ENCODE data around the gene EHMT1. TPM values are rescaled to one million over a fixed set of nuclear protein-coding genes. Genes with fewer than 3 reads are reported as not detected.

The EHMT1 gene
- total and polyA plus RNA-seq, 2 of the 13 experiments (the other 11 are each of a cell fraction or from before 2014, with no cell fraction given) = 23.0 to 27.1 TPM

DNA sequence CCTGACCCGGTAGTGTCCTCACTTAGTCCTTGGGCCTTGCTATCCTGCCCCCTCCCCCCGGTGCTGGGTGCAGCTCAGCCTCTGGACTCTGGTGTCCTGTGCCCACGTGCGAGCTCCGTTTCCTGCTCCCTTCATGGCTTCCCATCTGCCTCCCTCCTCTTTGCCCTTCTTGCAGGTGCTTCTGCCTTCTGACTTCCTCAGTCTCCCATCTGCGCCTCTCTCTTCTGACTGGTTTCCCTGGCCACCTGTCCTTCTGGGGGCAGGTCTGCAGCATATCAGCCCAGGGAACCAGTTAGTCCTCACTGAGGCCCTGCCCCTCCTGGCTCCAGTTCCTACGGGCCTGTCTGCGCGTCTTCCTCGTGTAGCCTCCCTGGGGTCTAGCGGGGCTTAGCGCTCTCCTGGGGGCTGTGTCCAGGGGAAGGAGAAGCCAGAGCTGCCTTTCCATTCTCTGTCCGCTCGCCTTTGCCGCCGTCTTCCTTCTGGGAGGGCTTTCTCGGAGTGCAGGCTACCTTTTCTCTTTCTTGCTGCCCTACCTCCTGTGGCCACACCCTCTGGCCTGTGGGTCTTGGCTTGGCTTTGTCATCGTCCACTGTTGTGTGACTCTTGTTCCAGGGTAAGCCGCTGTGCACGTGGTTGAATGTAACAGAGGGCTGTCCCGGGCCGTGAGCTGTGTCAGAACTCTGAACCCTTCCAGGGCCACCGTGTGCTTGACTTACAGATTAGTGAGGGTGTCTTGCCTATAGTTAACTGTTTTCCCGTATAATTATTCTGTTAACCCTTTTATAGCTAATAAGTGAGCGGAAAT is 51.8 kb downstream of the EHMT1 start (continued):
- TF ChIP-seq, protein P1, sequence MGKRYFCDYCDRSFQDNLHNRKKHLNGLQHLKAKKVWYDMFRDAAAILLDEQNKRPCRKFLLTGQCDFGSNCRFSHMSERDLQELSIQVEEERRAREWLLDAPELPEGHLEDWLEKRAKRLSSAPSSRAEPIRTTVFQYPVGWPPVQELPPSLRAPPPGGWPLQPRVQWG (CRISPR knock-in tag; IDR thresholded peaks at IDR 0.05; ENCODE audit: borderline replicate concordance, low read depth) = no peak
- TF ChIP-seq EHMT2 (IDR thresholded peaks at IDR 0.05; ENCODE audit: borderline replicate concordance, low read depth, low read length) = no peak
- TF ChIP-seq AGO2 (optimal IDR thresholded peaks at IDR 0.05; ENCODE audit: low read depth, low read length) = no peak
- TF ChIP-seq ZNF225 (CRISPR knock-in tag; IDR thresholded peaks at IDR 0.05) = peak; percentile 80
- peak; percentile 31 for TF ChIP-seq ZMYM3 (CRISPR knock-in tag; IDR thresholded peaks at IDR 0.05)
- TF ChIP-seq, protein P2, sequence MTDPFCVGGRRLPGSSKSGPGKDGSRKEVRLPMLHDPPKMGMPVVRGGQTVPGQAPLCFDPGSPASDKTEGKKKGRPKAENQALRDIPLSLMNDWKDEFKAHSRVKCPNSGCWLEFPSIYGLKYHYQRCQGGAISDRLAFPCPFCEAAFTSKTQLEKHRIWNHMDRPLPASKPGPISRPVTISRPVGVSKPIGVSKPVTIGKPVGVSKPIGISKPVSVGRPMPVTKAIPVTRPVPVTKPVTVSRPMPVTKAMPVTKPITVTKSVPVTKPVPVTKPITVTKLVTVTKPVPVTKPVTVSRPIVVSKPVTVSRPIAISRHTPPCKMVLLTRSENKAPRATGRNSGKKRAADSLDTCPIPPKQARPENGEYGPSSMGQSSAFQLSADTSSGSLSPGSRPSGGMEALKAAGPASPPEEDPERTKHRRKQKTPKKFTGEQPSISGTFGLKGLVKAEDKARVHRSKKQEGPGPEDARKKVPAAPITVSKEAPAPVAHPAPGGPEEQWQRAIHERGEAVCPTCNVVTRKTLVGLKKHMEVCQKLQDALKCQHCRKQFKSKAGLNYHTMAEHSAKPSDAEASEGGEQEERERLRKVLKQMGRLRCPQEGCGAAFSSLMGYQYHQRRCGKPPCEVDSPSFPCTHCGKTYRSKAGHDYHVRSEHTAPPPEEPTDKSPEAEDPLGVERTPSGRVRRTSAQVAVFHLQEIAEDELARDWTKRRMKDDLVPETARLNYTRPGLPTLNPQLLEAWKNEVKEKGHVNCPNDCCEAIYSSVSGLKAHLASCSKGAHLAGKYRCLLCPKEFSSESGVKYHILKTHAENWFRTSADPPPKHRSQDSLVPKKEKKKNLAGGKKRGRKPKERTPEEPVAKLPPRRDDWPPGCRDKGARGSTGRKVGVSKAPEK (CRISPR knock-in tag; IDR thresholded peaks at IDR 0.05; ENCODE audit: borderline replicate concordance) = no peak
- no peak; the same call in 1 of the 2 replicates for TF ChIP-seq JUNB (CRISPR knock-in tag; IDR thresholded peaks at IDR 0.05; ENCODE audit: borderline replicate concordance)
- peak; percentile 40; the same call in 1 of the 2 replicates for TF ChIP-seq MTF1 (CRISPR knock-in tag; IDR thresholded peaks at IDR 0.05)
- TF ChIP-seq ZSCAN30 (CRISPR knock-in tag; IDR thresholded peaks at IDR 0.05) = no peak
- TF ChIP-seq, protein P3, sequence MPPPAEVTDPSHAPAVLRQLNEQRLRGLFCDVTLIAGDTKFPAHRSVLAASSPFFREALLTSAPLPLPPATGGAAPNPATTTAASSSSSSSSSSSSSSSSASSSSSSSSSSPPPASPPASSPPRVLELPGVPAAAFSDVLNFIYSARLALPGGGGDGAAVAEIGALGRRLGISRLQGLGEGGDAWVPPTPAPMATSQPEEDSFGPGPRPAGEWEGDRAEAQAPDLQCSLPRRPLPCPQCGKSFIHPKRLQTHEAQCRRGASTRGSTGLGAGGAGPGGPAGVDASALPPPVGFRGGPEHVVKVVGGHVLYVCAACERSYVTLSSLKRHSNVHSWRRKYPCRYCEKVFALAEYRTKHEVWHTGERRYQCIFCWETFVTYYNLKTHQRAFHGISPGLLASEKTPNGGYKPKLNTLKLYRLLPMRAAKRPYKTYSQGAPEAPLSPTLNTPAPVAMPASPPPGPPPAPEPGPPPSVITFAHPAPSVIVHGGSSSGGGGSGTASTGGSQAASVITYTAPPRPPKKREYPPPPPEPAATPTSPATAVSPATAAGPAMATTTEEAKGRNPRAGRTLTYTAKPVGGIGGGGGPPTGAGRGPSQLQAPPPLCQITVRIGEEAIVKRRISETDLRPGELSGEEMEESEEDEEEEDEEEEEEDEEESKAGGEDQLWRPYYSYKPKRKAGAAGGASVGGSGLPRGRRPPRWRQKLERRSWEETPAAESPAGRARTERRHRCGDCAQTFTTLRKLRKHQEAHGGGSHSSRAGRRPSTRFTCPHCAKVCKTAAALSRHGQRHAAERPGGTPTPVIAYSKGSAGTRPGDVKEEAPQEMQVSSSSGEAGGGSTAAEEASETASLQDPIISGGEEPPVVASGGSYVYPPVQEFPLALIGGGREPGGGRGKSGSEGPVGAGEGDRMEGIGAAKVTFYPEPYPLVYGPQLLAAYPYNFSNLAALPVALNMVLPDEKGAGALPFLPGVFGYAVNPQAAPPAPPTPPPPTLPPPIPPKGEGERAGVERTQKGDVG (CRISPR knock-in tag; IDR thresholded peaks at IDR 0.05; ENCODE audit: borderline replicate concordance) = peak; percentile 77
- TF ChIP-seq KMT2A (CRISPR knock-in tag; IDR thresholded peaks at IDR 0.05) = peak; percentile 59; the same call in 1 of the 2 replicates
- TF ChIP-seq ZNF564 (CRISPR knock-in tag; IDR thresholded peaks at IDR 0.05) = peak; percentile 69; the same call in 1 of the 2 replicates
- TF ChIP-seq ZNF20 (CRISPR knock-in tag; IDR thresholded peaks at IDR 0.05) = no peak
- TF ChIP-seq, protein P4, sequence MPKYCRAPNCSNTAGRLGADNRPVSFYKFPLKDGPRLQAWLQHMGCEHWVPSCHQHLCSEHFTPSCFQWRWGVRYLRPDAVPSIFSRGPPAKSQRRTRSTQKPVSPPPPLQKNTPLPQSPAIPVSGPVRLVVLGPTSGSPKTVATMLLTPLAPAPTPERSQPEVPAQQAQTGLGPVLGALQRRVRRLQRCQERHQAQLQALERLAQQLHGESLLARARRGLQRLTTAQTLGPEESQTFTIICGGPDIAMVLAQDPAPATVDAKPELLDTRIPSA (CRISPR knock-in tag; IDR thresholded peaks at IDR 0.05; ENCODE audit: borderline replicate concordance) = no peak
- no peak for TF ChIP-seq ZNF251 (CRISPR knock-in tag; IDR thresholded peaks at IDR 0.05)
- no peak for TF ChIP-seq ZC3H13 (CRISPR knock-in tag; IDR thresholded peaks at IDR 0.05)
- TF ChIP-seq SIX1 (CRISPR knock-in tag; IDR thresholded peaks at IDR 0.05; ENCODE audit: borderline replicate concordance) = no peak
- no peak; the same call in 1 of the 2 replicates for TF ChIP-seq ZNF816 (CRISPR knock-in tag; IDR thresholded peaks at IDR 0.05; ENCODE audit: borderline replicate concordance)
- TF ChIP-seq SMAD3 (CRISPR knock-in tag; IDR thresholded peaks at IDR 0.05) = peak; percentile 76; the same call in 1 of the 2 replicates
- TF ChIP-seq NAIF1 (CRISPR knock-in tag; IDR thresholded peaks at IDR 0.05; ENCODE audit: borderline replicate concordance) = no peak
- TF ChIP-seq ZNF552 (CRISPR knock-in tag; IDR thresholded peaks at IDR 0.05; ENCODE audit: borderline replicate concordance) = no peak
- TF ChIP-seq KDM6A (CRISPR knock-in tag; IDR thresholded peaks at IDR 0.05; ENCODE audit: low read depth) = 0 out of 2 replicates have a peak, but pooled peaks have one; percentile 55
- TF ChIP-seq TBX2 (CRISPR knock-in tag; IDR thresholded peaks at IDR 0.05; ENCODE audit: borderline replicate concordance) = peak; percentile 81; the same call in 1 of the 2 replicates

Measured in HepG2 (cell line).